Measurements from ENCODE around the gene FSTL4. TPM values are rescaled to one million over a fixed set of nuclear protein-coding genes. Genes with fewer than 3 reads are reported as not detected.

The FSTL4 gene
- total RNA-seq, 4 donors from 2014 or later: 0.27 to 1.6 (median 0.35) TPM; not detected in 1

DNA sequence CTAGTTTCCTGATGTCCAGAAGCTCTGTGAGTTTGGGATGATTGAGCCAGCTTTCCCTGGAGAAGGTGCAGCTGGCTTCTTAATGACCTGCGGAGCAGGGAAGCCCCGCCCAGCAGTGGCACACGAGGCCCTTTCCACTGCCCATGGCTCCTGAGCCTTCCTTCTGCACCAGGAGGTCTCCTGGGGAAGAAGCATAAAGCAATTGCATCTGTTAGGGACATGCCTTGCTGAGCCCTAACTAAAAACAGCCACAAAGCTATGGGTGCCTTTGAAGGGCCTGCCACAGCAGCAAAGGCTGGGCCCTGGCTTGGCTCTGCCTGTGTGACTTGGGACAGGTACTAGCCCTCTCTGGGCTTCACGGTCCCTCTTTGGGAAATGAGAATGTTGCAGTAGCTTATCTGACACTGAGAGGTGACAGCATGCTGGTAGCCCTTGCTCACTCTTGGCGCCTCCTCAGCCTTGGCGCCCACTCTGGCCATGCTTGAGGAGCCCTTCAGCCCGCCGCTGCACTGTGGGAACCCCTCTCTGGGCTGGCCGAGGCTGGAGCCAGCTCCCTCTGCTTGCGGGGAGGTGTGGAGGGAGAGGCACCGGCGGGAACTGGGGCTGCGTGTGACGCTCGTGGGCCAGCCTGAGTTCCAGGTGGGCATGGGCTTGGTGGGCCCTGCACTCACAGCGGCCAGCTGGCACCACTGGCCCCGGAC lies 218.4 kb downstream of the FSTL4 start:
- DNase-seq: no peak
- no peaks in the 10 kb centered on the region for H3K27me3 ChIP-seq
- no peaks in the 10 kb centered on the region for H3K4me1 ChIP-seq
- no peaks in the 10 kb centered on the region for H3K9me3 ChIP-seq
- no peaks in the 10 kb centered on the region for H3K36me3 ChIP-seq
- no peak overlapping the region for H3K27ac ChIP-seq
- no peak for TF ChIP-seq POLR2A (IDR thresholded peaks at IDR 0.05)
- TF ChIP-seq, protein P1, sequence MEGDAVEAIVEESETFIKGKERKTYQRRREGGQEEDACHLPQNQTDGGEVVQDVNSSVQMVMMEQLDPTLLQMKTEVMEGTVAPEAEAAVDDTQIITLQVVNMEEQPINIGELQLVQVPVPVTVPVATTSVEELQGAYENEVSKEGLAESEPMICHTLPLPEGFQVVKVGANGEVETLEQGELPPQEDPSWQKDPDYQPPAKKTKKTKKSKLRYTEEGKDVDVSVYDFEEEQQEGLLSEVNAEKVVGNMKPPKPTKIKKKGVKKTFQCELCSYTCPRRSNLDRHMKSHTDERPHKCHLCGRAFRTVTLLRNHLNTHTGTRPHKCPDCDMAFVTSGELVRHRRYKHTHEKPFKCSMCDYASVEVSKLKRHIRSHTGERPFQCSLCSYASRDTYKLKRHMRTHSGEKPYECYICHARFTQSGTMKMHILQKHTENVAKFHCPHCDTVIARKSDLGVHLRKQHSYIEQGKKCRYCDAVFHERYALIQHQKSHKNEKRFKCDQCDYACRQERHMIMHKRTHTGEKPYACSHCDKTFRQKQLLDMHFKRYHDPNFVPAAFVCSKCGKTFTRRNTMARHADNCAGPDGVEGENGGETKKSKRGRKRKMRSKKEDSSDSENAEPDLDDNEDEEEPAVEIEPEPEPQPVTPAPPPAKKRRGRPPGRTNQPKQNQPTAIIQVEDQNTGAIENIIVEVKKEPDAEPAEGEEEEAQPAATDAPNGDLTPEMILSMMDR (IDR thresholded peaks at IDR 0.05): no peak
- no peak overlapping the region for H3K4me3 ChIP-seq

DNA sequence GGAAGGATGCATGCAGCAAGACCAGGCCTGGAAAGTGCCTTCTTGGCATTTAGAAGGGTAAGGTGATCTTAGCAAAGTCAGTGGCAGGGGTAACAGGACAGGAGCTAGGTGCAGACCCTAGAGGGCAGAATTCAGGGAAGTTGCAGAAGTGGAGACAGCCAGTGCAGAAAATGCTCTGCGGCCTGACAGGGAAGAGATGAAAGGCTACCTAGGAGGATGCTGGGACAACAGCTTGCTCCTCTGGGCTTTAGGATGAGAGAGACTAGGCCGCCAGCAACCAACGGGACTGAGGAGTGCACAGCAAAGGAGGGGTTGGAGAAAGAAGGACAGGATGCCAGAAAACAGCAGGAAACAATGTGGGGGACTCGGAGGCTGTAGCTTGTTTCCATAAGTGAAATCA lies 219.9 kb downstream of the FSTL4 start:
- H3K4me1 ChIP-seq: no peaks in the 10 kb centered on the region
- DNase-seq: no peak
- H3K36me3 ChIP-seq: no peaks in the 10 kb centered on the region
- no peak for TF ChIP-seq POLR2A (IDR thresholded peaks at IDR 0.05)
- TF ChIP-seq, protein P1 (IDR thresholded peaks at IDR 0.05): no peak
- H3K27ac ChIP-seq: no peak overlapping the region
- H3K4me3 ChIP-seq: no peak overlapping the region
- no peaks in the 10 kb centered on the region for H3K9me3 ChIP-seq
- H3K27me3 ChIP-seq: no peaks in the 10 kb centered on the region

DNA sequence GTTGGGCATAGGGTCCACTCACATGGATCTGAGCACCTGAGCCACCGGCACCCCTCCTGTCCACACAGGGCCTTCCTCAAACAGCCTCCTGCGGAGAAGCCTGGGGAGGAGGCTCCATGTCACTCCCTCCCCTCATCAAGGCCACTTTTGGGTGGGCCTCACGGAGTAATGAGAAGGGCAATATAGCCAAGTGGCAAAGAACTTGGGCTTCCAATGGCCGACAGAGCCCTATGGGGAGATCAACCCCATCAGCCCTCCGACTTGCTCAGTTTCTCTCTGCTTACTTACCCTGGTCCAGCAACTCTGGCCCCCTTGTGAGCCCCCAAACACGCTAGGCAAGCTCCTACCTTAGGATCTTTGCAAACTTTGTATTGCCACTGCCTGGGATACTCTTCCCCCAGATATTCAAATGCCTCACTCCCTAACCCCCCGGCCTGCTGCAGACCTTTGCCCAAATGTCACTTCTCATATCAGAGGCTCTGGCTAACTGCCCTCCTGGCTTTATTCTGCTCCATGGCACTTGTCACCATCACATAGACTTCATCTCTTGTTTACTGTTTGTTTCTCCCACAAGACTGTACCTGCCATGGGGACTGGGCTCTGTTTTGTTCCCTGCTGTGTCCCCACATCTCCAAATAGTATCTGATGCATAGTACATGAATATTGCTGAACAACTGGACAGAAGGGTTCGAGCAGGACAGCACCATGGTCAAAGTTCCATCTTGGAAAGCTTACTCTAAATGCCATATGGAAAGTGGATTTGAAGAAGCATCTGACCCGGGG lies 220.8 kb downstream of the FSTL4 start:
- Histone ChIP-seq H3K4me3 (no peak overlapping the region), H3K27ac (no peak overlapping the region), H3K27me3 (no peaks in the 10 kb centered on the region), H3K4me1 (no peaks in the 10 kb centered on the region), H3K36me3 (no peaks in the 10 kb centered on the region), H3K9me3 (no peaks in the 10 kb centered on the region)
- DNase-seq: no peak
- TF ChIP-seq, protein P1 (IDR thresholded peaks at IDR 0.05): no peak
- no peak for TF ChIP-seq POLR2A (IDR thresholded peaks at IDR 0.05)

DNA sequence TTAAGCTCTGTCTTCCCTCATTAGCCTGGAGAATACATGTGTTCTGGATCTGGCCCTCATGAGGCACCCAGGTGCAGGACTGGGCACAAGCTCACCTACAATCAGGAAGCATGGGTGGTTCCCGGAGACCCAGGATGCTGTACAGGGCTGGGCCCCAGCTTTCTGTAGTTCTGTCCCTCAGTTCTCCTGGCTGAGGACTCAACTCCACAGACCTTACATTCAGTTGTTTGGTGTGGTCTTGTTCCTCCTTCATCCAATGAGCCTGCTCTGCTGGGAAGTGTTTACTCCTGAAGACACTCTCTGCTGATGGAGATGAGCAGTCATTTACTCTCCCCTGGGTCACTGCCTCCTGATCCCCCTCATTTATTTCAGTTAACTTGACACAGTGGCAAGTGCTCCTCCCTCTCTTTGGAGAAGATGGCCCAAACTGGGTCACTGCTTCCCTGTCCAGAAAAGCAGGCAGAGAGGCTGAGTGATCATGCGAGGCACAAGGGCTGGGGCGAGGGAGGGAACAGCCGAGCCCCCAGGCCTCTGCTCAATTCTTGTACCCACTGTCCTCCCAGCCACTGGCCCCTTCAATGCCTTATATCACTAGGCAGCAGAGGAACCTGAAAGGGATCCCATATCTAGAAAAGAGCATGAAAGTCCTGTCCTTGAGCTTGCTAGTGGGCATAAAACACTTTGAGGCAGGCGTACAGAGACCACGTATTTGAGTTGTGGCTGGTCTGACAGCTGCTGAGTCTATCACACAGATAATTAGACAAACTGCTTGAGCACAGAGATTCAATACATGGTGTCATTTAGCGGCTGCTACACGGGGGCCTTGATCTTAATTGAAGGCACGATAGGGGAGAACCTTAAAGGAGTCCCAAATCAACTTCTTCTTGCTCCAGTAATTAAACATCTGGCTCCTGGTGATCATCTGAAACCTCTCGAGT lies 221.7 kb downstream of the FSTL4 start:
- no peak overlapping the region for H3K27ac ChIP-seq
- no peaks in the 10 kb centered on the region for H3K4me1 ChIP-seq
- no peak overlapping the region for H3K4me3 ChIP-seq
- H3K36me3 ChIP-seq: no peaks in the 10 kb centered on the region
- no peaks in the 10 kb centered on the region for H3K27me3 ChIP-seq
- DNase-seq: peak in 1 of 3 donors; percentile 26
- TF ChIP-seq POLR2A (IDR thresholded peaks at IDR 0.05): no peak
- TF ChIP-seq, protein P1 (IDR thresholded peaks at IDR 0.05): no peak
- no peaks in the 10 kb centered on the region for H3K9me3 ChIP-seq

DNA sequence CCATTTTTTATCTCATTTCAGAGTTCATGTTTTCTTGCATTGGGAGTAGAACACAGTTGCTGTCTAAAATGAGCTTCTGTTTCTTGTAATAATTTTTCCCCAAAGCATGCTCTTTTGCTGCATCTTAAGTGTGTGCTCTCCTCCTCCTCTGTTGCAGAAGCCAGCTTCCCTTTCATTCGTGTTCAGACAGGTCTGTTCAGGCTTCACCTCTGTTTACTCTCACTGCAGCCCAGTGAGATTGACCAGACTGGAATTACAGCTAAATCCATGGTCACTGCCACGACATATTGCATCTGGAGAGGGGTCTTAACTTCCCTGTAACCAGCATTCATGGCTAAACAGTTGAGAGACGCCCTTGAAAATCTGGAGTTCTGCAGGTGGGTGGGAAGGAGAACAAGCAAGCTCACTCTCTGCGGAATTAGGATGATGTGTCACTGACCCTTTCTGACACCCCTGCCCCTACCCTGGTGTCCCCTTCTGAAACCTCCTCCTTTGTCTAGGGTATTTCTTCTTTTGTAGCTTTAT lies 223.2 kb downstream of the FSTL4 start:
- no peaks in the 10 kb centered on the region for H3K4me1 ChIP-seq
- H3K36me3 ChIP-seq: no peaks in the 10 kb centered on the region
- no peak overlapping the region for H3K27ac ChIP-seq
- no peak overlapping the region for H3K4me3 ChIP-seq
- no peak for DNase-seq
- no peaks in the 10 kb centered on the region for H3K9me3 ChIP-seq
- H3K27me3 ChIP-seq: no peaks in the 10 kb centered on the region
- TF ChIP-seq POLR2A (IDR thresholded peaks at IDR 0.05): no peak

Measured in Peyer's patch (tissue), 4 donors.